Neutrophil (primary cell): ENCODE data around the gene C11orf52.

ENCODE experiments used
- H3K27ac ChIP-seq: fragments of 200-600 bp; sonication (generic); 2 replicates; pipeline ENCODE4 v1.5.1; 2016; ENCODE audit warnings: mild to moderate bottlenecking, moderate library complexity
- H3K27me3 ChIP-seq: fragments of 200-600 bp; sonication (generic); 2 replicates; pipeline ENCODE4 v1.6.0; 2016; ENCODE audit warnings: mild to moderate bottlenecking
- H3K36me3 ChIP-seq: fragments of 200-600 bp; sonication (generic); 2 replicates; pipeline ENCODE4 v1.5.1; 2017
- H3K4me1 ChIP-seq, 2 experiments: fragments of 200-600 bp in 1 of 2; sonication (generic) in 1 of 2; 1 replicate in 1 of 2; 2 replicates in 1 of 2; pipeline versions ENCODE4 v1.5.1 to v1.6.1; 2013 to 2016; ENCODE audit warnings: low read depth in 1 of 2, low read length in 1 of 2, mild to moderate bottlenecking in 1 of 2, moderate library complexity in 1 of 2; ENCODE audit not compliant: control insufficient read depth in 1 of 2, insufficient read depth in 1 of 2
- H3K4me3 ChIP-seq, 2 experiments: fragments of 200-600 bp in 1 of 2; sonication (generic) in 1 of 2; 1 replicate in 1 of 2; 2 replicates in 1 of 2; pipeline ENCODE4 v1.5.1; 2013 to 2016; ENCODE audit warnings: low read depth in 1 of 2, low read length in 1 of 2, mild to moderate bottlenecking in 1 of 2, moderate library complexity in 1 of 2
- H3K9me3 ChIP-seq: fragments of 200-600 bp; sonication (generic); 2 replicates; pipeline ENCODE4 v1.5.1; 2016
- CTCF ChIP-seq: fragments of 200-600 bp; sonication (generic); IDR thresholded peaks from 2 replicates; pipeline ENCODE4 v1.5.1; 2016; ENCODE audit warnings: antibody characterized with exemption

The C11orf52 gene

GRCh38 chr11:111936040-111936540, 17.4 kb downstream of the C11orf52 start:
- TF ChIP-seq CTCF = no peak
- peaks cover 21% of the 10 kb centered on the region for H3K27me3 ChIP-seq
- H3K27ac ChIP-seq = no peak overlapping the region
- H3K4me1 ChIP-seq = peaks cover 29% of the 10 kb centered on the region in 2 experiments
- no peaks in the 10 kb centered on the region for H3K36me3 ChIP-seq
- H3K9me3 ChIP-seq = no peaks in the 10 kb centered on the region
- no peak overlapping the region for H3K4me3 ChIP-seq

GRCh38 chr11:111937461-111937769, 18.7 kb downstream of the C11orf52 start:
- Histone ChIP-seq H3K4me1 (peaks cover 29% of the 10 kb centered on the region in 2 experiments), H3K27ac (no peak overlapping the region), H3K9me3 (no peaks in the 10 kb centered on the region), H3K36me3 (no peaks in the 10 kb centered on the region), H3K4me3 (peak overlapping the region; percentile 63 to 67), H3K27me3 (peaks cover 21% of the 10 kb centered on the region)
- no peak for TF ChIP-seq CTCF

GRCh38 chr11:111937844-111938243, 19.1 kb downstream of the C11orf52 start:
- no peak overlapping the region for H3K4me3 ChIP-seq
- H3K27ac ChIP-seq = no peak overlapping the region
- TF ChIP-seq CTCF = no peak
- H3K4me1 ChIP-seq = peaks cover 29% of the 10 kb centered on the region in 2 experiments
- H3K27me3 ChIP-seq = peaks cover 21% of the 10 kb centered on the region
- H3K36me3 ChIP-seq = no peaks in the 10 kb centered on the region
- H3K9me3 ChIP-seq = no peaks in the 10 kb centered on the region

GRCh38 chr11:111938687-111939160, 20.0 kb downstream of the C11orf52 start:
- no peaks in the 10 kb centered on the region for H3K36me3 ChIP-seq
- H3K27ac ChIP-seq = no peak overlapping the region
- no peaks in the 10 kb centered on the region for H3K9me3 ChIP-seq
- H3K27me3 ChIP-seq = peaks cover 21% of the 10 kb centered on the region
- peaks cover 28 to 29% of the 10 kb centered on the region in 2 experiments for H3K4me1 ChIP-seq
- no peak for TF ChIP-seq CTCF
- no peak overlapping the region for H3K4me3 ChIP-seq

- TF ChIP-seq CTCF = no peak
- H3K27ac ChIP-seq = no peak overlapping the region
- peaks cover 23 to 26% of the 10 kb centered on the region in 2 experiments for H3K4me1 ChIP-seq
These were observed 21.3 kb downstream of the C11orf52 start for GRCh38 chr11:111939836-111940604.

More at GRCh38 chr11:111939836-111940604, 21.3 kb downstream of the C11orf52 start:
- H3K9me3 ChIP-seq = no peaks in the 10 kb centered on the region
- H3K4me3 ChIP-seq = no peak overlapping the region
- peaks cover 21% of the 10 kb centered on the region for H3K27me3 ChIP-seq
- no peaks in the 10 kb centered on the region for H3K36me3 ChIP-seq
